ENCODE results near the gene CCNL2.
"Not testable (repeated sequence)": the region's sequence is repeated elsewhere in the genome, so short reads cannot be mapped to it uniquely, and the experiment has no call there.

CCNL2 gene

GRCh38 chr1:1371746-1372711 lies 27.1 kb downstream of the CCNL2 start:
- peak; percentile 68 to 73 for DNase-seq

GRCh38 chr1:1371364-1371745 lies 27.8 kb downstream of the CCNL2 start:
- no peak for DNase-seq

DNA sequence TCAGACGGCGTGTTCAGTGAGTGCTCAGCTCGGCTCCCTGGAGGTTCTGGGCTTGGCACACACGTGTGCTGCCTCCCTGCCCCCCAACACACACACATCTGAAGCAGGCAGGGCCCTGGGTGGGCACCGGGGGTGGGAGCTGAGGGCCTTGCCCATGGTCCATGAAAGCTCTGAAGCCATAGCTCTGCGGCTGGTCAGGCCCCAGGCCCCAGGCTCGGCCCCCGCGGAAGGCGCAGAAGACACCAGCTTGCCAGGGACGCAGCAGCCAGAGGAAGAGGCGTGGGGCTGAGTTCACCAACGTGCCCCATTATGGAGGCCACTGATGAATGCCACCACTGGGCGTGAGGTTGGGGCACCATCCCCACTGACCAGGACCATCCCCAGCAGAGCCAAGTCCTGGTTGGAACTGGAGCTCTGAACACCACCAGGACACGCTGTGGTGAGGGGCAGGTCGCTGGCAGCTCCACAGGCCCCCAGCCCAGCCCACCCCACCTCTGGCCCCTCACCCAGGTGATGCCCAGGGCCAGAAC lies 28.3 kb downstream of the CCNL2 start:
- no peak for DNase-seq

DNA sequence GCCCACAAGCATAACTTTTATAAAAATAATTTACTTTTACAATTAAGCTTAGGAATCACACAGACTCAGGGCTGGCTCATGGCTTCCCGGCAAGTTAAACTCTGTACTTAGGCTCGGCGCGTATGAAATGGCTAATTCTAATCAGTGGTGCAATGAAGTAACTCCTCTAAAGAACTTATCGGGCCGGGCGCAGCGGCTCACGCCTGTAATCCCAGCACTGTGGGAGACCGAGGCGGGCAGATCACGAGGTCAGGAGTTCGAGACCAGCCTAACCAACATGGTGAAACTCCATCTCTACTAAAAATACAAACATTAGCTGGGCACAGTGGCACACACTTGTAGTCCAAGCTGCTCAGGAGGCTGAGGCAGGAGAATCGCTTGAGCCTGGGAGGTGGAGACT lies 29.0 kb downstream of the CCNL2 start:
- not testable (repeated sequence) for DNase-seq

DNA sequence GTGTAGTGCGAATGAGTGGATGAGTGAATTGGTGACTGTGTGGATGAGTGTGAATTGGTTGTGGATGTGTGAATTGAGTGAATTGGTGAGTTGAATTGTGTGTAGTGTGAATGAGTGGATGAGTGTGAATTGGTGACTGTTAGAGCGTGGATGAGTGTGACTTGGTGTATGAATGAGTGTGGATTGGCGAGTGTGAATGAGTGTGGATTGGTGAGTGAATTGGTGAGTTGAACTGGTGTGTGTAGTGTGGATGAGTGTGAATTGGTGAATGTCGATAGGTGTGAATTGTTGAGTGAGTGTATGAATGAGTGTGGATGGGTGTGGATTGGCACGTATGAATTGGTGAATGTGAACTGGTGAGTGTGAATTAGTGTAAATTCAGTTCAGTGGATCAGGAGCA lies 31.8 kb downstream of the CCNL2 start:
- no peak for DNase-seq

GRCh38 chr1:1366699-1367066 lies 32.5 kb downstream of the CCNL2 start:
- DNase-seq, result no peak

GRCh38 chr1:1365875-1366698 lies 33.0 kb downstream of the CCNL2 start:
- DNase-seq, result no peak

DNA sequence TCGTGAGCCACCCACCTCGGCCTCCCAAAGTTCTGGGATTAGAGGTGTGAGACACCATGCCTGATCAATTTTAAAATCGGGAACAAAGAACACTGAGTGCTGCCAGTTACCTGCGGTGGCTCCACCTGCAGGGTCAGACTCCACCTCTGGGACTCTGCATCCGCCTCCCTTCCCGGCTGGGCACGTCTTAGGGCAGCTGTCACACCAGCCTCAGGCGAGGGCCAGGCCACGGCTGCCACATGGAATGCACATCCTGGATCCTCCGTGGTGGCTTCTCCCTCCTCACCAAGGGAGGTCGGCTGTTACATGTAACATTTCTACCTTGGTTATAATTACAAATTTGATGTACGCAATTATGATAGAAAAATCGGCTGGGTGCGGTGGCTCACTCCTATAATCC lies 34.9 kb downstream of the CCNL2 start:
- no peak for DNase-seq

DNA sequence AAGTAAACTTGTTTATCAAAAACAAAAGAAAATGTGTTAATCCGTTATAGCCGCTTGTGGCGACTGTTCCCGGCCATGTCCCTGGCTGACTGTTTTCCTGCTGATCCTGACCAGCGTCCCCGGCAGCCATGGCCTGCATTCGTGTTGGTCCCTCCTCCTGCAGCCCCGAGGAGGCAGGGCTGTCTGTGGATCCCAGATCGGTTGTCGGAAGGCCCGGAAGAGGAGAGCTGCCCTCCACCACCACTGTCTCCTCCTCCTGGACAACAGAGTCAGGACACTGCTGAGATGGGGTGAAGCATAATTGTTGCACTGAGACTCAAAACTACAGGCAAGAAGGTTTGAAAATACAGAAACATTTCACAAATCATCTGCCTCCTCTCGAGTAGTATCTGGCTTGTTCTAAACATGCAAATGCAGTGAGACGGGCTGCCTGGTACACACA lies 37.1 kb downstream of the CCNL2 start:
- no peak for DNase-seq

DNA sequence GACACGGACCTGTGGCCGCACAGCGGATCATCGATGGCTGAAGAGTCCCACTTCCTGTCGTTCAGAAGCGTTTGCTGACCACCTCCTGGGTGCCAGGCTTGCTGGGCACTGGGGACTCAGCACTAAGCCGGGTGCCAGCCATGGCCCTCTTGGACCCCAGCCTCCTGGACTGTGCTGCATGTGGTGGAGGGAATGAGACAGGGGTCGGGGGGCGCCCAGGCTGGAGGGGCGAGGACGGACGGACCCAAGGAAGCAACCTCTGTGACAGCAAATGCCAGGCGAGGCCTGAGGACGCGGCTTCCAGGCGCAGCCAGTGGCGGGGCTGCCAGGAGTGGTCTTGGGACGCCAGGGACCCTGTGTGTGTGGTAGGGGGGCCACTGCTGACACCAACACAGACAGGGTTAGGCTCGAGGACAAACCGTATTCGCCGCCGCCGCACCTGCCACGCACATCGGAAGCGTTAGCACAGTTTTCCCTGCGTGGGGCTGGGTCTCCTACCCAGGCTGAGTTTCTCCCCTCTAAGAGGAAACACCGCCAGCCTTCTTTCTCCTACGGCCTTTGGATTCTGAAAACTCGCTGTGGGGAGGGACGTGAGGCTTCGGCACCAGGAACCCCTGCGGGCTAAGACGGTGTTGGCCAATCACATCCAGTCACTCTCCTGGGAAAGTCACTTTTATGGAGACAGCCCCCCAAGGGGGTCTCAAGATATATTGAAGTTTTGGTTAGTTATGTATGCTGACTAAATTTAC lies 37.7 kb downstream of the CCNL2 start:
- DNase-seq, result no peak

GRCh38 chr1:1360506-1361169 lies 38.5 kb downstream of the CCNL2 start:
- DNase-seq, result no peak

- DNase-seq, result no peak
Observed at GRCh38 chr1:1359664-1360468, 39.3 kb downstream of the CCNL2 start.

DNA sequence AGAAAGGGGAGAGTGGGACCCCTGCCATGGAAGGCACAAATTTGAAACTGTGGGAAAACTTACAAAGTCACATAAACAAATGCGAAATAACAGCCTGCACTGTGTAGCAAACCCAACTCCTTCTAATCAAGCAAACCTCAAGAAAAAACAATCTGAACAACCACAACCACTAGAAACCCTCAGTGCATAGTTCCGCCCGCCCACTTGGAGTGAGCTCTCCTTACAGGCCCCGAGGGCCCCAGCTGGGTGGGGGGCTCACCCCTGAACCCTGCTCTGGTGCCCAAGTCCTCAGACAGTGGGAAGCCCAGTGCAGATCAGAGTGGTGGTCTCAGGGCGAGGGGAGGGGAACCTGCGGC lies 39.8 kb downstream of the CCNL2 start:
- no peak for DNase-seq

DNA sequence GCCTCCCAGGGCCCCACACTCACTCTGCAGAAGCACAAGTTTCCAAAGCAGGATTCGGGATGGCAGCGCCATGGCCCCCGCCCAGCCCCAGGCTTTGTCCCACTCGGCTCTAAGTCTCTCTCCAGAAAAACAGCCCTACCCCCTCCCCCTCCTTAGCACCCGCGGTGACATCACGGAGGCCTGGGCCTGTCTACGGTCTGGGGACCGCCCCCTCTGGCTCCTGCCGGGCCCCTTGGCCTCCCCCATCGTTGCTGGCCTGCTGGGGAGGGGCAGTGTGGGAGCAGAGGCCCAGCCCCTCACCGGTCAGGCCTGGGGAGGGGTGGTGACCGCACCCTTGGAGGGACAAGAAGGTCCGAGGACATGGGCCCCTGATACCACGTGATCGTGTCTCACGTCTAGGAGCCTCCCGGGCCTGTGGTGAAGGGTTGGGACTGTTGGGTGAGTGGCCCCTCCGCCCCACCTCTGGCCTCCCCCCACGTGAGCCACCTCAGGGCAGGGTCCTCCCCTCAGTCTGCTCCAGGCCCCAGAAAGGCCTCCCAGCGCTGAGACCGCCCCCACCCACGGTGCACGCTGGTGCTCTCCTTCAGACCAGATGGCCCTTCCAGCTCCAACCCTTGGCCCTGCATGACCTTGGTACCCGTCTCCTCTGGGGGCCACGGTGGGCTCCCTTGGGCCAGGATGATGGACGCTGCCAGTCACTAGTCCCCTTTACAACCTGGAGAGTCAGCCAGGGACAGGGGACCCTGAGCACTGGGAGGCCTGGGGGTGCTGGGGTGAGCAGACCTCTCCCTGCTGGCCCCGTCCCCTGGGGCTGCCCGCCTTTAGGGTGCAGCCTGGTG lies 40.5 kb downstream of the CCNL2 start, which contains the start of gene MXRA8:
Gene MXRA8, minus strand, starts transcription at position 123 of the 839 bp plus-strand sequence. Its CDS starts 51 bp downstream, at position 72.
- no peak for DNase-seq

DNA sequence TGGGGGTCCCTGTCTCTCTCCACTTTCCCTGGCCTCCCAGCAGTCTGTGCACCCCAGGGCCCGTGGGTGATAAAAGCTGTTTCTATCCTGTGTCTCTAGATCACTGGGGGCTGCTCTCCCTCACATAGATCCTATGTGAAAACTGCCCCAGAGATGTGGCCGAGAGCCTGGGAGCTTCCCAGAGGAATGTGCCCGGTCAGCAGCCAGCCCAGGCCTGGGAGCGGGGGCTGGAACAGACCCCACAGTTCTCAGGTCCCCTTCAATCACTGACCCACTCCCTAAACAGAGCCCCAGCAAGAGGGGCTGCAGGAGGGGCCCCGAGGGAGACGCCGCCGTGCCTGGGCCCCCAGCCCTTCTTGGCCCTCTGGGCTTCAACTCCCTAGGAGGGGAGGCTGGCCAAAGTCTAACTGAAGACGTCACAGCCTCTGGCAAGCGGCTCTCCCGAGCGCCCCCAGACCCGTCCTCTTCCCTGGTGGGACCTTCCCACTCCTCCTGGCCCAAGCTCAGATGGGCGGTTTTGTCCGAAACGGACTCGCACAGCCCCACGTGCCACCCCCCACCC lies 41.2 kb downstream of the CCNL2 start:
- DNase-seq, result no peak

GRCh38 chr1:1356796-1357401 lies 42.2 kb downstream of the CCNL2 start:
- no peak for DNase-seq

DNA sequence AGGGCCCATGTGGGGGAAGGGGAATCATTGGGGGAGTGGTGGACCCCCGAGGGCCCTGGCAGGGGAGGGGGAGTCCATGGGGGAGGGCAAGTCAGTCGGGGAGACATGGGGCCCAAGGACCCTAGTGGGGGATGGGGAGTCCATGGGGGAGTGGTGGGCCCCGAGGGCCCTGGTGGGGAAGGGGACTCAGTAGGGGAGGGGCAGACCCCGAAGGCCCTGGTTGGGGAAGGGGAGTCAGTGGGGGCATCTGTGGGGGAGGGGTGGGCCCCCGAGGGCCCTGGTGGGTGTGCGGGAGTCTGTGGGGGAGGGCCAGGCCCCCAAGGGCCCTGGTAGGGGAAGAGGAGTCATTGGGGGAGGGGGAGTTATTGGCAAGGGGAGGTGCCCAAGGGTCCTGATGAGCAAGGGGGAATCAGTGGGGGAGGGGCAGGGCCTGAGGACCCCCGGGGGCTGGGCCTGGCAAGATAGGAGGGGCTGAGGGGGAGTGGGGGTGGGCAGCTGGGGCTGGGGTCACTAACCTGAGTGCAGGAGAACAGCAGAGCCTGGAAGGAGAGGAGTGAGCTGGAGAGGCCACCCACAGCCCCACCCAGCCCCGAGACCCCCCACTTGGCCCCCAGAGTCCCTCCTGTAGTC lies 42.9 kb downstream of the CCNL2 start:
- no peak for DNase-seq

GRCh38 chr1:1355416-1355815 lies 43.7 kb downstream of the CCNL2 start:
- DNase-seq, result no peak
